MV-4-11 (cell line): ENCODE data around the gene SORBS2.

ENCODE experiments used
- DNase-seq: peaks from one replicate; lab custom pipeline; 2025; lab: John Stamatoyannopoulos, UW

SORBS2 gene

DNA sequence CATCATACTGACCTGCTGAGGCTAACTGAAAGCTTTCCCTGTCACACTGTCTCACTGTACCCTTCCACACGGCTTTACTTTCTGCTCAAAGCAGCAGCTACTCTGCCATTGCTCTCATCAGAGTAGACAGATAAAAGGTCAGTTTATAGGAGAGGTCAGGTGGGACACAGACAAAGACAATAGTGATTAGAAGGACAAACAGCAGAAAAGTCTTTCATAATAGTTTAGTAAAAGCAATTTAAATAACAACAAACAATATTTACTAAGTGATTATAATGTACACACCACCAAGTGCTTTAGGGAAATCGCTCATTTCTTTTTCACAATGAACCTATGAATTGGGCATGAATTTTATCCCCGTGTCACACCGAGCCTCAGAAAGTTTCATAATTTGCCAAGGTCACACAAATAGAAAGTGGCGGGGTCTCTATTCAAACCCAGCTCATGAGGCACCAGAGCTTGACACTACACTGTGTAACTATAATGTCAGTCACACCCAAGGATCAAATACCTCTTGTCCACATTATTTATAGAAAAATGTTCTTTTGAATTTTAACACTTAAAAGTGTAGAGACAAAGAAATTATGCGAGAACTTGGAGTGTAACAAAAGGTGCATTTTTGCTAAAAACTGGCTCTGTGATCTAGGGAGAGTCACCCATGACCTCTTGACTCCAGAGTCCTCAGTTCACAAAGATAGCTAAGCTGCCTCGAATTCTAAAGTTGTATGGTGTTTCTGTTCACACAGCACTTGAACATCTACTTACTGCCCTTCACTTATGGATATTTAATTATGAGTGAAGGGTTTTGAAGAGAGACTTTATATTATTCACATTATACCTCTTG, 24.5 kb upstream of the SORBS2 start:
- DNase-seq = no peak

DNA sequence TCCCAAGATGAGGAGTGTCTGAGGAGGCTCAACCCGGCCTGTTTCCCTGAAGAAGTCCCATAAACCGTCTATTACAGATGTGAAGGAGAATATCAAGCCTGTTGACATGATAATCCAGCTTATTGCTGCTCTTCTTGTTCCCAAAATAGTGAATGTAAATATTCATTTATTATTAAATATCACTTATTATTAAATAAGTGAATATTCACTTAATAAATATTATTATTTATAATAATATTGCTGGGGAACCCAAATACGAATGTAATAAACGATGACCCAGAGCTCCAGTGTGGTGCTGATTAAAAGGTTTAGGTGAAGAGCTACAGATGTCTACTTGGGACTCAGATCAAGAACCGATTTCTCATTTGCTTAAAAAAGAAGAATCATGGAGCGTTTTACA, 23.8 kb upstream of the SORBS2 start:
- DNase-seq = no peak

- DNase-seq = no peak
Measured at GRCh38 chr4:185835336-185835735, 23.3 kb upstream of the SORBS2 start.

DNA sequence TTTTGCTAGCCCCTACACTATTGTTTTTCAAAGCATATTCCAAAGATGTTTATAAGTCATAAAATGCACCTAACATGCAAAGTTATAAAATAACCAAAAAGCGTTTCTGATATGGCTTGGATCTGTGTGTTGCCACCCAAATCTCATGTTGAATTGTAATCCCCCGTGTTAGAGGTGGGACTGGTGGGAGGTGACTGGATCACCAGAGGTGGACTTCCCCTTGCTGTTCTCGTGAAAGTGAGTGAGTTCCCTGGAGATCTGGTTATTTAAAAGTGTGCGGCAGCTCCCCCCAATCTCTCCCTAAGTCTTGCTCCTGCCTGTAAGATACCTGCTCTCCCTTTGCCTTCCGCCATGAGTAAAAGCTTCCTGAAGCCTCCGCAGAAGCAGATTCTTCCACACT, 22.8 kb upstream of the SORBS2 start:
- no peak for DNase-seq

DNA sequence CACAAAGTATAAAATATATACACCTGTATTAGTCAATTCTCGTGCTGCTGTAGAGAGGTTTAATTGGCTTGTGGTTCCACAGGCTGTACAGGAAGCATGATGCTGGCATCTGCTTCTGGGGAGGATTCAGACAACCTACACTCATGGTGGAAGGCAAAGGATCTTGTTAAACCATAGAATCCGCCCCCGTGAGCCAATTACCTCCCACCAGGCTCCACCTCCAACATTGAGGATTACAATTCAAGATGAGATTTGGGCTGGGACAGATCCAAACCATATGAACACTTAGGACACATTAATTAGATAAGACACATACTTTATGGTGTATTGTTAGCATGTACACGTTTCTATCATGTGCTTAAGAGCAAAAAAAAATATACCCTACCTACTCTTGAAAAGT, 22.1 kb upstream of the SORBS2 start:
- no peak for DNase-seq

DNA sequence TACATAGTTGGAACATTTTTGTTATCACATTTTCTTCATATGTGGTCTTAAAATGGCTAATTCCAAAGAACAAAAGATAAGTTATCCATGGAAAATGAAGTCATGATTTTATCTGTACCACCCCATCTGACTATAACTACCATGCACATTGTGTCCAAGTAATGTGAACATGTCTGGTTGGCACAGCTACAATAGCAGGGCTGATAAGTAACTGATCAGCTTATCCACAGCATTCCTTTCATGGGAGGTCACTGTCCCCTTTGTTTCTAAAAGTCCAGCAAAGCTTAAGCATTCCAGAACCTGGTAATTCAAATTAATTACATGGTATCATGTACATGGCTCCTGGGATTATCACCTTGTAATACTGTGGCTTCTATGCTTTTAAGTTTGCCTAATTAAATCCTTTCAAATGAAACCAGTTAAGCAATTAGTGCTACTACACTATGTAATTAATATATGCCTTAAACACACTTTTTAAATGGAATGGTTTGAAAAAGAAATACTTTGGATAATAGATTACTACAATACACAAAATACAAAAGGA, 21.1 kb upstream of the SORBS2 start:
- DNase-seq = no peak

DNA sequence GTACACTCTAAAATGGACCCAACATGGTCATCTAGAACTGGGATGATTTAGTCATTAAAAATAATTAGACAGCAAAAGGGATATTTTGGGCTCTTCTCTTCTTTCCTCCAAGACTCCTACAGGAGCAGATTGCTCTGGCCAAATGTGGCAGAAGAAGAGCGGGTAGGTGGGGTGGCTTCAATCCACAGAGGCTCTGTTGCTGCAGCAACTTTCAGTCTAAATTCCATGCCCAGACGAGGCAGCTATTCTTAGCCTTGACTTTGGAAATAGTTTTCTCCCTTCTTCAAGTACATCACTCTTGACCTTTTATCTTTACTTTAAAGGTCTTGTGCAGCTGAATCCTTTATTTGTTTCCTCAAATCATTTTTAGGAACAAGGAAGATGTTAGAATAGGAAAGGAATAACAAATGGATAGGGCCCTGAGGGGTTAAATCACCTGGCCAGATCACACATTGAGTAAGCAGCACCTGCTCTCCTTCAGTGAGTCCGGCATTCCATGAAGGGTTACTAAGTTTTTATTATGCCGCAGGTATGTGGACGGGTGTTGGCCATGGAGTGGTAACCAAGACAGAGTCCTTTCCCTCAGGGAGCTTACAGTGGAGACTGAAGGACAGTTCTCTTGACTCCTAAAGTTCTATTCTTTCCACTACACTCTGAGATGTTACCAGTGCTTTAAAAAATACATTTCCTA, 19.3 kb upstream of the SORBS2 start:
- no peak for DNase-seq

DNA sequence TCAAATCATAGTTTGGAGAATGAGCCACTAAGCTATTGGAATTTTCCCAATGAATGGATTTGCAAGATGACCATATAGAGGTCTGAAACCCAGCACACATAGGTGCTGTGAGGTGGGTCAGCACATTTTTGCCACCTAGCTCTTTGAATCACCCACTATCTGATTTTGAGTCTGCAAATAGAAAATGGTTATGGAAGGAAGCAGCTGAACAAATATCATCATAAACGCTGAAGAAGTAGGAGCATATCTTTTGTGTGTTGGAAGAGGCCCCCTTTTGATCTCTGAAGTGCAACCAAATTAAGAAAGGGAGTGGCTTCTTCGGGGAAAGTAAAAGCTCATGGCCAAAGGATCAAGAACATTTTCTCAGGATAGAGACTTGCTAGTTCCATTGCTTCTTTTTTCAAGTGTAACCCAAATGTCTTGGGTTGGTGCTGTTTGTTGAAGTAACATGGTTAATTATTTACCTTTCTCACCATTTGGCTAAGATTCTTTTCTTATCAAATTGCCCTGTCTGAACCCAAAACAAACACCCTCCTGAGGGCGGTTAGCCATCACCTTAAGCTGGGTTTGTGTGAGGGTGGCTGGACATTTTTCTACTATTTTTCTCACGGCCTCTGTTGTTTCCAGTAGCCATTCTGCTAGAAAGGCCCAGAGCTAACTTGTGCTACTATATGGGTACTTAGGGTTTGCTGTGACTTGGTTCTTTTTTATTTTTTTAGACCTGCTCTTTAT, 18.4 kb upstream of the SORBS2 start:
- no peak for DNase-seq

DNA sequence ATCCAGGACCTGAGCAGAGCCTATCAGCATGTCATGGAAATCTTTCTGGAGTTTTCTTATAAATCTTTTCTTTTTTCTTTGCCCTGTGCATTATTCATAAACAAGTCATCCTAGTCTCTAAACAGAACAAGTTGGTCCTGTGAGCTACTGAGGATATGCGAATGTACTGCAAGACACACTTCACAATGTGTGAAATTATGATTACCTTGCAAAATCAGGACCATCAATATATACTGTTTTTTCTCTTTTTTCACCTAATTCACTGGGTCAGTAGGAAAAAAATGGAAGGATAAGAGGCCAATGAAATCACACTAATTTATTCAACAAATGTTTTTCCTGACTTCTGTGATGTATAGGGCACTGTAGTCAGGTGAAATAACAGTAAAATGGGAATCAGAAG, 14.4 kb upstream of the SORBS2 start:
- no peak for DNase-seq

DNA sequence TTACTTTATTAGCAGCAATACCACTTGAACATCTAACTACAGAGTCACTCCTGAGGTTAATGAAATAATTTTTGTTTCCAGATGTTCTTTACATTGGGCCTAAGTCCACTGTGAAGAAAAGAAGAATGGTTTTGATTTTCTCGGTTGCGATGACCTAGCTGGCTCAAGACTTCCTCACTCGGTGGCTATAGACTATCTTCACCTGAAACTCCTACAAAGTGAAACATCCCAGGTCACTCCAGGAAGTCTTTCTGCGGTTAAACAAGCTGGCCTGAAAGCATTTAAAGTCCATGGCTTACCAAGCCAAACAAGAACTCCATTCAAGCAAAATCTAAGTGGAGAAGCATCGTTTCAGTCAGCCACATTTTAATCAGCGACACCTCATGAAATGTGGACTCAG, 13.7 kb upstream of the SORBS2 start:
- no peak for DNase-seq

DNA sequence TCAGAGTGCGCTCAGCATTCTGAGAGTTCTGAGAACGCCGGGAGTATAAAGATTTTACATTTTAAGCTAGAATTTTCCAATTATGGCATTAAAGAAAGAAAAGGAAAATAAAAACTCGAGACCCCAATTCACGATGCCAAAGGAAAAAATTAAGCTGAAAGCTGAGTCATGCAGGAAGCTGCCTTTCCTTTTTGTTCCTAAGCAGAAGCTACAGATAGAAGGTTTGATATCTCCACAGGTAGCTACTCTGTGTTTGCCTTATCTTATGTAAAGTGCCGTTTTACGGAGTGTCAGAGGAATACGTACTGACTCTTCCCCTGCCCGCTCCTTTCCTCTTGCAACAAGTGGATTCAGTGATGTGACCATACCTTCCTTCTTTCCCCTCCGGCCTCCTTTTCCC, 10.8 kb upstream of the SORBS2 start:
- DNase-seq = no peak

DNA sequence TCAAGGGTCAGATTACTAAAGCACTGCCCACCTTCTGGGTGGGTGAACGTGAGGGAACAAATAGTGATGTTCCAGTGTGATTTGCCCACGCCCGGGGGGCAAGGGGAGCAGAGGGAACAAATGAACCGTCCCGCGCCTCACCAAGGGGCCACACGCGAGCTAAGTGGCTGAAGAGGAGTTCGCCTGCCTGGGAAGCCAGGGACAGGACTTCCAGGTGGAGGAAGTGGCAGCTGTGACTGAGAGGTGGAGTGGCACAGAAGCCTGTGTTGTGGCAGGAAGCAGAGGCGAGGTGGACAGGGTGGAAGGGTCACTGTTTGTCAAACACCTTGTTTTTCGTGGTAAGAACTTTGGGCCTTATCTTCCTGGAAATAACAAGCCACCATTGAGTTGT, 9.0 kb upstream of the SORBS2 start:
- no peak for DNase-seq

DNA sequence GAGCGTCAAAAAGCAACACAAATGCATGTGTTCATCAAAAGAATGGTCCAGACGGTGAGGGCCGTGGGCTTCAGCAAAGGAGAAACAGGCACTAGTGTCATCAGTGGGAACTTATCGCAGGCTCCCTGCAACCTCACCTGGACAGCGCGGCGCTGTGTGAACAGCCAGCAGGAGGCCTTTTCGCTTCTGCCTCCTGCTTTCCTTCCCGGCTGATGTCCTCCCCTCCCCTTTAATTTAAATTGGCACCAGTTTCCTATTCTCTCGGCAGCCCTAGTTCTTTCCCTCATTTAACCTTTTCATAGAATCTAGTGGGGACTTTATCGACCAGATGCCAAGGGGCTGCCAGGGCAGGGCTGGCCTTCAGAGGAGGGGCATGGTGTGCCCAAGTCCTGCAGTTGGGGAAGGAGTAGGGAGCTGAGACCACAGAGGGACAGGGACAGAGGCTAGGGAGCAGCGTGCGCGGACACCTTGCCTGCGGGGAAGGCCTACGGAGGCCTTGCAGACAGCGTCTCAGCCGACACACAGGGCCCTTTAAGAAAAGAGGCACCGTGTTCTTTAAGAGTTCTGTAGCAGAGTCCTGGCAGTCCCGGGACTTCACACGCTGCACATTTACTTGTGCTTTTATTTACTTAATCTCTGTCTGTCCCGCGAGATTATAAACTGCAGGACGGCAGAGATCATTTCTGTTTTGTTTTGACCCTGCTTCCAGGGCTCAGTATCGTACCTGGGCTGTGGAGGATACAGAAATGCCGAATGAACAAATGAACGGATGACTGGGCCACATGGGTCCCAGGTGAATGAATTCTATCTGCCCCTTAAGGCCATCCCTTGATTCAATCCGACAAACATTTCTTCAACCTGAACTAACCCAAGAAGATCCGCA, 8.4 kb upstream of the SORBS2 start:
- no peak for DNase-seq

DNA sequence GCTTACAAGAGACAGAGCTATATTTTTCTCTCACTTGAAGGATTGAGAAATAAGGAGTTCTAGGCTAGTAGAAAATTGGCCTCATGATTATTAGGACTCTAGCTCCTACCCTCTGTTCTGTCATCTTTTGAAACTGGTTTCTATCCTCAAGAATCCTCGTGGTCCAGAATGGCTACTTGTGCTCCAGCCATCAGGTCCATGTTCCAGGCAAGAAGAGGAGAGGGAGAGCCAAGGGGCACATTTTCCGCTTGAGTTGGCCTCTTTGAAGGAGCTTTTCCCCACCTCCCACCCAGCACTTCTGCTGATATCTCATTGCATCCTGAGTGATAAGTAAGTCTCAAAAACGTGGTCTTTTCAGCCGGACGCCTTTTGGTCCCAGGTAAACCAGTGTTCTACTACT, 7.2 kb upstream of the SORBS2 start:
- DNase-seq = no peak

DNA sequence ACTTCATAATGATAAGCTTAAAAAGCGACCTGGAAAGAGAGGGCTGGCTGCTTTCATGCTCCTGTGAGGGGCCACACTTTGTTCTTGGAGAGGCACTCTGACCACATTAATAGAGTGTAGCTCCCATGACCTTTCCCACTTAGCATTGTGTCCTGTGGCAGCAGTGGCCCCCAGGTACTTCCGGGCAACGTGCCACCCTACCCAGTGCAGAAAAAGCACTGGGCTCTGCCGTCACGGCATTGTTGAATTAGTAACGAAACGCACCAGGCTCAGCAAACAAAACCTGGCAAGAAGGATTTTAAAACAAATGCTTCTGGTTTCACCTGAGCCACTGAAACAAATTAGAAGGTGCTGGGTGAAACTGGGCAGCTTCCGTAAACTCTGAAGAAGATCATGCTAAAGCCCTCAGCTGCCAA, 5.4 kb upstream of the SORBS2 start:
- DNase-seq = no peak

DNA sequence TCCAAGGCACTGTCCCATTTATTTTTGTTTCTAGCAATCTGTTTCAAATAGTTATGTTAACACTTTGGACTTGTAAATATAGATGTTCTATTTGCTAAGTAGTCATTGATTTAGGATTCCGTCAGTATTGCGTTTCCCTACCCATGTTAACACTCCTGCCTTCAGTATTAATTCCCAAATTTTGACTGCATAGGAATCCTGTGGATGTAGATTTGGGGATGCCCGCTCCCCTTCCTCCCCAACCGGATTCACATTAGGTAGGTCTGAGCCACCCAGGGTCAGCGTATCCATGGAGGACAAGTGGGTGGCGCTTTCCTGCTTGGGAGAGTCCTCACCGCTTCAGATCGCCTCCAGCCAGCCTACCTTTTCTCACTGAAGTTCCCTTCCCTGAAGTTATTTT, 1.1 kb upstream of the SORBS2 start:
- DNase-seq = no peak

GRCh38 chr4:185810746-185811508, 1.1 kb downstream of the SORBS2 start:
- no peak for DNase-seq

DNA sequence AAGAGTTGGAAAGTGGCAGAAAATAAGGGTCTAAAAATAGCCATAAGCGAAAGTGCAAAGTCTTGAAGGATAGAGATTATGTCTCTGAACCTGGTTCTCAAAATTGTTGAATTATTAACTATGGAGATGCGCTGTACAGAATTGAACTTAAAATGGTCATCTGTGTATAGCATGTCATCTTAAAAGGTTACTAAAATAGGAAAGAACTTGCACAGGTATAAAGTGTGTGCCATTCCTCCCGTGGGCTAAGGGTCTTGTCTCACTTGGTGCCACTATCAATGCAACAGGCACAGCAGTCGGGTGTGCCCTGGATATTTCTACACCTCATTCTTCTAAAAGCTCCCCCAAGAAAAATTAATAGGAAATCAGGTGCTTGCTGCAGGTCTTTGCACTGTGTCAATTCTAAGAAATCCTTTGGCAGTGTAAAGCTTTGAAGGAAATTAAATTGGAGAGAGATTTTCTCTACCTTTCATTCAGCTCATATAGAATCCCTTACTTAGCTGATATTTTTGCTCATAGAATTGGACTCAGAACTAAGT, 2.4 kb downstream of the SORBS2 start:
- no peak for DNase-seq

- DNase-seq = no peak
Measured at GRCh38 chr4:185809121-185809520, 2.9 kb downstream of the SORBS2 start.

DNA sequence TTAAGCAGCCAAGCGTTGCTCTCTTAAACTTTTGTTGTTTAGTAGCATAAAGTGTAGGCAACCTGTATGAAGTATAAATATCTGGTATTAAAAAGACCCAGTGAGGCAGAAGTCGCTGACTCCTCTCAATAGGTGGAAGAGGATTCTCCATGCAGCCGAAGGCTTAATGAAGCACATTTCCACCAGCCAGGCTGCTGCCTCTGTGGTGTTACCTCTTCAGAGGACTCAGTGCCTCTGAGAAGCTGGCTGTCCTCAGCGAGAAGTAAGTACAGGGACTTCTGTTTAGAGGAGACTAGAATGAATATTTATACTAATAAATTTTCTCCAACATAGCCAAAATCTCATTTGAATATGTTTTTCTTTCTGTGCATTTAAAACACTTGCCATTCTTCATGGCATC, 6.0 kb downstream of the SORBS2 start:
- no peak for DNase-seq
